SK-N-SH (cell line): ENCODE results near the gene CACNG7.

Experiments used
- CHD2 ChIP-seq: fragments of 150-350 bp; IDR thresholded peaks from 2 replicates; pipeline ENCODE4 v1.6.1; 2018; ENCODE audit warnings: low read length; ENCODE audit not compliant: partially characterized antibody
- CTCF ChIP-seq: fragments of 200-600 bp; sonication (generic); IDR thresholded peaks from 2 replicates; pipeline ENCODE4 v1.6.1; 2017; ENCODE audit warnings: antibody characterized with exemption, mild to moderate bottlenecking, moderate library complexity
- EP300 ChIP-seq, 2 experiments: IDR thresholded peaks; 2 replicates each; pipeline versions ENCODE4 v1.4.0 to v1.6.1; 2012; ENCODE audit warnings: borderline replicate concordance in 1 of 2, low read depth in 1 of 2, low read length in 1 of 2
- GABPA ChIP-seq: IDR thresholded peaks from 2 replicates; pipeline ENCODE4 v1.4.0; 2012; ENCODE audit warnings: low read depth, mild to moderate bottlenecking
- JUND ChIP-seq: IDR thresholded peaks from 2 replicates; pipeline ENCODE4 v1.4.0; 2012
- MEF2A ChIP-seq: IDR thresholded peaks from 2 replicates; pipeline ENCODE4 v1.4.0; 2012; ENCODE audit warnings: low read depth, borderline replicate concordance
- RAD21 ChIP-seq: IDR thresholded peaks from 2 replicates; pipeline ENCODE4 v1.6.1; 2012; ENCODE audit warnings: mild to moderate bottlenecking, low read length
- RFX5 ChIP-seq: IDR thresholded peaks from 2 replicates; pipeline ENCODE4 v1.6.1; 2012; ENCODE audit warnings: mild to moderate bottlenecking, improper control_type of control experiment, low read length
- SIN3A ChIP-seq: IDR thresholded peaks from 2 replicates; pipeline ENCODE4 v1.6.1; 2012; ENCODE audit warnings: low read depth, mild to moderate bottlenecking, low read length, moderate library complexity, borderline replicate concordance
- SMC3 ChIP-seq: IDR thresholded peaks from 2 replicates; pipeline ENCODE4 v1.6.1; 2012; ENCODE audit warnings: low read depth, low read length, improper control_type of control experiment
- TAF1 ChIP-seq: IDR thresholded peaks from 2 replicates; pipeline ENCODE4 v1.6.1; 2012; ENCODE audit warnings: low read depth, mild to moderate bottlenecking, low read length, moderate library complexity, borderline replicate concordance
- TEAD4 ChIP-seq: IDR thresholded peaks from 2 replicates; pipeline ENCODE4 v1.4.0; 2012; ENCODE audit warnings: mild to moderate bottlenecking, borderline replicate concordance; ENCODE audit not compliant: insufficient read depth

DNA sequence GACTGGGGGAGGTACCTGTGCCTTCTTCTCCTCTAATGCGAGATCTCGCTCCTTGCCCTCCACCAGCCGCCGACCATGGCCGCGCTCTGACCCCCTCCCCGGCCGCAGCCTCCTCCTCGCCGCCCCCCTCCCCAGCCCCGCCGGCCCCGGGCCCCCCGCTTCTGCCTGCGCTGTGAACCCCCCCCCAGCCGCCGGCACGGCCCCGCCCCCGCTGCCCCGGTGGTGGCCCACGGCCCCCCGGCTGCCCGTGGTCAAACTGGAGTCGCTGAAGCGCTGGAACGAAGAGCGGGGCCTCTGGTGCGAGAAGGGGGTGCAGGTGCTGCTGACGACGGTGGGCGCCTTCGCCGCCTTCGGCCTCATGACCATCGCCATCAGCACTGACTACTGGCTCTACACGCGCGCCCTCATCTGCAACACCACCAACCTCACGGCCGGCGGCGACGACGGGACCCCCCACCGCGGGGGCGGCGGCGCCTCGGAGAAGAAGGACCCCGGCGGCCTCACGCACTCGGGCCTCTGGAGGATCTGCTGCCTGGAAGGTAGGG is 53.9 kb downstream of the CACNG7 start, which contains the start of gene CACNG8:
- no peak for TF ChIP-seq CTCF
- no peak for TF ChIP-seq TEAD4
- no peak for TF ChIP-seq EP300 (IDR thresholded peaks at IDR 0.05; ENCODE audit: borderline replicate concordance in 1 of 2, low read depth in 1 of 2, low read length in 1 of 2)
- no peak for TF ChIP-seq RAD21
- TF ChIP-seq TAF1: no peak
- TF ChIP-seq SIN3A: no peak
- TF ChIP-seq RFX5: no peak
- no peak for TF ChIP-seq SMC3
- no peak for TF ChIP-seq GABPA
- TF ChIP-seq JUND: no peak
- no peak for TF ChIP-seq CHD2
- TF ChIP-seq MEF2A: no peak
